IPS DF 6.9 (cell line): Measurements from ENCODE around the gene RAB23.

Experiments used
- DNase-seq: peaks from one replicate; pipeline ENCODE4 v3.0.0-alpha.2; 2013; ENCODE audit warnings: low read depth, low spot score
- H3K27ac ChIP-seq: one replicate; pipeline ENCODE4 v1.5.1; 2013; ENCODE audit warnings: low read length, control low read depth
- H3K27me3 ChIP-seq: 2 replicates; pipeline ENCODE4 v1.6.1; 2013; ENCODE audit warnings: mild to moderate bottlenecking, low read length; ENCODE audit not compliant: control insufficient read depth, insufficient read depth
- H3K36me3 ChIP-seq: 2 replicates; pipeline ENCODE4 v1.6.1; 2013; ENCODE audit warnings: low read length; ENCODE audit not compliant: control insufficient read depth, insufficient read depth
- H3K4me1 ChIP-seq: 2 replicates; pipeline ENCODE4 v1.6.1; 2013; ENCODE audit warnings: low read length; ENCODE audit not compliant: control insufficient read depth, insufficient read depth
- H3K4me3 ChIP-seq: 2 replicates; pipeline ENCODE4 v1.5.1; 2013; ENCODE audit warnings: mild to moderate bottlenecking, low read length
- H3K9me3 ChIP-seq: 2 replicates; pipeline ENCODE4 v1.6.1; 2013; ENCODE audit warnings: low read length, inconsistent platforms; ENCODE audit not compliant: control insufficient read depth, insufficient read depth
- WGBS: extraction: QIAGEN DNeasy Blood & Tissue Kit; methylation state at CpG from one replicate; pipeline ENCODE4 v1.1.7; 2013; ENCODE audit warnings: mixed read lengths, missing lambda C conversion rate; ENCODE audit not compliant: insufficient read length, insufficient coverage; 5-methylcytosine and 5-hydroxymethylcytosine counted together

RAB23 gene

GRCh38 chr6:57162028-57162427, 60.1 kb downstream of the RAB23 start:
- DNase-seq: no peak
- Histone ChIP-seq H3K27me3 (no peaks in the 10 kb centered on the region), H3K4me1 (no peaks in the 10 kb centered on the region), H3K4me3 (no peak overlapping the region), H3K27ac (no peak overlapping the region), H3K9me3 (no peaks in the 10 kb centered on the region), H3K36me3 (no peaks in the 10 kb centered on the region; the same call in 1 of the 2 replicates)
- 100% methylated on average over 1 of the region's 2 CpGs for WGBS

GRCh38 chr6:57159127-57159526, 63.0 kb downstream of the RAB23 start:
- Histone ChIP-seq H3K27ac (no peak overlapping the region), H3K9me3 (no peaks in the 10 kb centered on the region), H3K27me3 (no peaks in the 10 kb centered on the region), H3K4me3 (no peak overlapping the region), H3K36me3 (no peaks in the 10 kb centered on the region; the same call in 1 of the 2 replicates), H3K4me1 (no peaks in the 10 kb centered on the region)
- no CpG with 5 or more reads among the region's 2 CpGs for WGBS
- no peak for DNase-seq

- no peaks in the 10 kb centered on the region for H3K4me1 ChIP-seq
- peaks cover 3% of the 10 kb centered on the region; the same call in 1 of the 2 replicates for H3K36me3 ChIP-seq
- DNase-seq: no peak
- no peaks in the 10 kb centered on the region for H3K27me3 ChIP-seq
- H3K27ac ChIP-seq: no peak overlapping the region
- H3K4me3 ChIP-seq: no peak overlapping the region
- H3K9me3 ChIP-seq: no peaks in the 10 kb centered on the region
Measured at GRCh38 chr6:57158658-57159057, 63.4 kb downstream of the RAB23 start.

GRCh38 chr6:57147955-57148858, 73.9 kb downstream of the RAB23 start:
- no peaks in the 10 kb centered on the region for H3K9me3 ChIP-seq
- no peak overlapping the region for H3K4me3 ChIP-seq
- no peaks in the 10 kb centered on the region for H3K27me3 ChIP-seq
- WGBS: no CpG with 5 or more reads among the region's 7 CpGs
- no peaks in the 10 kb centered on the region for H3K4me1 ChIP-seq
- peaks cover 3% of the 10 kb centered on the region; the same call in 1 of the 2 replicates for H3K36me3 ChIP-seq
- H3K27ac ChIP-seq: no peak overlapping the region
- no peak for DNase-seq

- H3K9me3 ChIP-seq: no peaks in the 10 kb centered on the region
- H3K4me3 ChIP-seq: no peak overlapping the region
- H3K4me1 ChIP-seq: no peaks in the 10 kb centered on the region
- WGBS: no CpG with 5 or more reads among the region's 5 CpGs
- no peak overlapping the region for H3K27ac ChIP-seq
- no peak for DNase-seq
- no peaks in the 10 kb centered on the region for H3K27me3 ChIP-seq
- H3K36me3 ChIP-seq: peaks cover 3% of the 10 kb centered on the region; the same call in 1 of the 2 replicates
Measured at GRCh38 chr6:57147401-57147800, 74.7 kb downstream of the RAB23 start.

- no peaks in the 10 kb centered on the region for H3K27me3 ChIP-seq
- H3K4me3 ChIP-seq: no peak overlapping the region
- H3K9me3 ChIP-seq: no peaks in the 10 kb centered on the region
- peaks cover 6% of the 10 kb centered on the region; the same call in 1 of the 2 replicates for H3K36me3 ChIP-seq
- no peak overlapping the region for H3K27ac ChIP-seq
- no CpG with 5 or more reads among the region's 1 CpG for WGBS
- DNase-seq: no peak
- H3K4me1 ChIP-seq: no peaks in the 10 kb centered on the region
Measured at GRCh38 chr6:57143690-57144089, 78.4 kb downstream of the RAB23 start.

- no peaks in the 10 kb centered on the region for H3K9me3 ChIP-seq
- WGBS: 100% methylated on average over 1 of the region's 1 CpG
- H3K4me3 ChIP-seq: no peak overlapping the region
- H3K27ac ChIP-seq: no peak overlapping the region
- H3K27me3 ChIP-seq: no peaks in the 10 kb centered on the region
- peaks cover 2% of the 10 kb centered on the region; the same call in 1 of the 2 replicates for H3K36me3 ChIP-seq
- DNase-seq: no peak
- no peaks in the 10 kb centered on the region for H3K4me1 ChIP-seq
Measured at GRCh38 chr6:57142178-57142525, 80.0 kb downstream of the RAB23 start.

GRCh38 chr6:57141451-57142177, 80.5 kb downstream of the RAB23 start:
- no CpG with 5 or more reads among the region's 4 CpGs for WGBS
- no peak for DNase-seq
- H3K27ac ChIP-seq: no peak overlapping the region
- no peak overlapping the region for H3K4me3 ChIP-seq
- no peaks in the 10 kb centered on the region for H3K27me3 ChIP-seq
- H3K36me3 ChIP-seq: peaks cover 2% of the 10 kb centered on the region; the same call in 1 of the 2 replicates
- H3K9me3 ChIP-seq: no peaks in the 10 kb centered on the region
- no peaks in the 10 kb centered on the region for H3K4me1 ChIP-seq

- WGBS: no CpG with 5 or more reads among the region's 11 CpGs
- Histone ChIP-seq H3K4me3 (no peak overlapping the region), H3K27me3 (no peaks in the 10 kb centered on the region), H3K27ac (no peak overlapping the region), H3K36me3 (peaks cover 2% of the 10 kb centered on the region; the same call in 1 of the 2 replicates), H3K4me1 (no peaks in the 10 kb centered on the region), H3K9me3 (no peaks in the 10 kb centered on the region)
- no peak for DNase-seq
Measured at GRCh38 chr6:57138026-57138425, 84.1 kb downstream of the RAB23 start.

- DNase-seq: no peak
- no peaks in the 10 kb centered on the region for H3K27me3 ChIP-seq
- no CpG with 5 or more reads among the region's 2 CpGs for WGBS
- peaks cover 2% of the 10 kb centered on the region; the same call in 1 of the 2 replicates for H3K36me3 ChIP-seq
- H3K4me1 ChIP-seq: no peaks in the 10 kb centered on the region
- H3K27ac ChIP-seq: no peak overlapping the region
- H3K9me3 ChIP-seq: no peaks in the 10 kb centered on the region
- H3K4me3 ChIP-seq: no peak overlapping the region
Measured at GRCh38 chr6:57137350-57137749, 84.8 kb downstream of the RAB23 start.
